NCI-H345 treated with DMSO at 0.1 percent for 48 hours (cell line): ENCODE data around the gene CAMK2G.
A peak's percentile ranks its signal among the peaks of the same experiment; 100 is the strongest.

Experiments
- DNase-seq: peaks from one replicate; lab custom pipeline; 2025; ENCODE audit not compliant: unreplicated experiment; lab: John Stamatoyannopoulos, UW

CAMK2G gene

DNA sequence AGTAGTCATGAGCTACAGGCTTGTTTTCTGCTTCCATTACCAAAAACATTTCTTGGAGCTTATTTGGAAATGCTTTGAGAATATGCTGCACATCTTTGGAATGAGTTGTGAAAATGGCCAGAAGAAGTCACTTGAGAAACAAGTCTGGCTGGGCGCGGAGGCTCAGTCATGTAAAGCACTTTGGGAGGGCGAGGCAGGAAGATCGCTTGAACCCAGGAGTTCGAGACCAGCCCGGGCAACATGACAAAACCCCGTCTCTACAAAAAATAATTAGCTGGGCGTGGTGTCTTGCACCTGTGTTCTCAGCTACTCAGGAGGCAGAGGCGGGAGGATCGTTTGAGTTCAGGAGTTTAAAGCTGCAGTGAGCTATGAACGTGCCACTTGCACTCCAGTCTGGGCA lies 93.4 kb downstream of the CAMK2G start:
- no peak for DNase-seq

DNA sequence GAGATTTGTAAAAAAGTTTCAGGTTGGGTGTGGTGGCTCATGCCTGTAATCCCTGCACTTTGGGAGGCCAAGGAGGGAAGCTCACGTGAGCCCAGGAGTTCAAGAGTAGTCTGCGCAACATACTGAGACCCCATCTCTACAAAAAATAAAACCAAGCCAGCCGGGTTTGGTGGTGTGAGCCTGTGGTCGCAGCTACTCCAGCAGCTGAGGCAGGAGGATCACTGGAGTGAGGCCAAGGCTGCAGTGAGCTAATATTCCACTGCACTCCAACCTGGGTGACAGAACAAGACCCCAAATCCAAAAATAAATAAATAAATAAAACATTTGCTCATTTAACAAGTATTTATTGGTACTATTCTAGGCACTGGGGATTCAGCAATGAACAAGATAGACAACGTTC lies 94.1 kb downstream of the CAMK2G start:
- no peak for DNase-seq

DNA sequence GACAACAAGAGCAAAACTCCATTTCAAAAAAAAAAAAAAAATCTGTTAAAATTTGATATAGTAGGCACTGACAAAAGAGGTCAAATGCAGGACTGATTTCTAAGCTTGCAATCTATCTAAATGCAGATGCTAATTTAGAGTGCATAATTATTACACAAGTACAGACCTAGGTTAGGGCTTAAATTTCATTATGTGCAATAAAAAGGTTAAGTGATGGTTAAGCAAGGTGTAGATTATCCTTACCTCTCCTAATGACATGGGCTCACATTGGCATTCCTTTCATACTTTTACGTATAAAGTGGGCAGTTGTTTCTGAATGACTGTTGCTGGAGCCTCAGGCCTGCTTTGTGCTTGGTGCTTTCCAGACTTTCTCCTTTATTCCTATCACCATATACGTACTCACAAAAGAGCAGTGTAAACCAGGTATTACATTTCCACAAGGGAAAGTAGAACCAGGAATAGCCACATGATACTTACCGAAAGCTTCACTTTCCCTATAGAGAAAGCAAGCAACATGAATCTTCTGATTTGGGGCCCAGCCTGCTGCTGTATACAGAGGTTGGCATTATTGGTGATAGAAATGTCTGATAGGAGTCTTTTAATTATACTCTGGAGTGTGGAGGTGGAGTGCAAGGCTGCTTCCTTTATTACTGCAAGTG lies 94.7 kb downstream of the CAMK2G start:
- DNase-seq: no peak

DNA sequence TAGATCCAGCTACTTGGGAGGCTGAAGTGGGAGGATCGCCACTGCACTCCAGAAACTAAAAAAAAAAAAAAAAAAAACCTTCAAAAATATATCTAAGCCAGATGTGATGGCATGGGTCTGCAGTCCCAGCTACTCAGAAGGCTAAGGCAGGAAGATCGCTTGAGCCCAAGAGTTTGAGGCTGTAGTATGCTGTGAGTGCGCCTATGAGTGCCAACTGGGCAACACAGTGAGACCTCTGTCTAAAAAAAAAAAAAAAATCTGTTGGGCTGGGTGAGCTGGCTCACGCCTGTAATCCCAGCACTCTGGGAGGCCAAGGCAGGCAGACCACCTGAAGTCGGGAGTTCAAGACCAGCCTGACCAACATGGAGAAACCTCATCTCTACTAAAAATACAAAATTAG lies 95.3 kb downstream of the CAMK2G start:
- no peak for DNase-seq

DNA sequence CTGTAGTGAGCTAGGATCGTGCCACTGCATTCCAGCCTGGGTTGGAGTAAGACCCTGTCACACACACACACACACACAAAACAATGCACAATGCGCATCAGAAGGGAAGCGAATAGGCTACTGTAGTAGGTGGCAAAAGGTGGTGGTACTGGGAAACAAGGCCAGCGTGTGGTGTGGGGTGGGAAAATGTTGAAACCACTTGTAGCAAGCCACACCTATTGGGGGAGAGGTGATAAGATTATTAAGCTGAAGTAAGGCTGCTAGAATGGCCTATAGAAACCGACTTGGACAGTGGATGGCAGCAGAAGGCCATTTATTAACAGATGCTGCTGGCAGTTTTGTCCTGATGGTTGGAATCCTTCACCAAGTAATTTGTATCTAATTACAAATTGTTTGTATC lies 99.7 kb downstream of the CAMK2G start:
- DNase-seq: no peak

DNA sequence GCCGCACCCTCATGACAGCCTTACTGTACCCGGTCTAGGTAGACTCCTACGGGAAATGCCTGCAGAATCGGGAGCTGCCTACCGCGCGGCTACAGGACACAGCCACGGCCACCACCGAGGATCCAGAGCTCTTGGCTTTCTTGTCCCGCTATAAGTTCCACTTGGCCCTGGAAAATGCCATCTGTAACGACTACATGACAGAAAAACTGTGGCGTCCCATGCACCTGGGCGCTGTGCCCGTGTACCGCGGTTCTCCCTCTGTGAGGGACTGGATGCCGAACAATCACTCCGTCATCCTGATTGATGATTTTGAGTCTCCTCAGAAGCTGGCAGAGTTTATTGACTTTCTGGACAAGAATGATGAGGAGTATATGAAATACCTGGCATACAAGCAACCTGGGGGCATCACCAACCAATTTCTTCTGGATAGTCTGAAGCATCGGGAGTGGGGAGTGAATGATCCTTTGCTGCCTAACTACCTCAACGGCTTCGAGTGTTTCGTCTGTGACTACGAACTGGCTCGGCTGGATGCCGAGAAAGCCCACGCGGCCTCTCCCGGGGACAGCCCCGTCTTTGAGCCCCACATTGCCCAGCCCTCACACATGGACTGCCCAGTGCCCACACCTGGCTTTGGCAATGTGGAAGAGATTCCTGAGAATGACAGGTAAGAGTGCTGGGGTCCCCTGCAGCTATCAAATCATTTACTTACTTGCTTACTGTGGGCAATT lies 101.0 kb downstream of the CAMK2G start:
- DNase-seq: no peak

DNA sequence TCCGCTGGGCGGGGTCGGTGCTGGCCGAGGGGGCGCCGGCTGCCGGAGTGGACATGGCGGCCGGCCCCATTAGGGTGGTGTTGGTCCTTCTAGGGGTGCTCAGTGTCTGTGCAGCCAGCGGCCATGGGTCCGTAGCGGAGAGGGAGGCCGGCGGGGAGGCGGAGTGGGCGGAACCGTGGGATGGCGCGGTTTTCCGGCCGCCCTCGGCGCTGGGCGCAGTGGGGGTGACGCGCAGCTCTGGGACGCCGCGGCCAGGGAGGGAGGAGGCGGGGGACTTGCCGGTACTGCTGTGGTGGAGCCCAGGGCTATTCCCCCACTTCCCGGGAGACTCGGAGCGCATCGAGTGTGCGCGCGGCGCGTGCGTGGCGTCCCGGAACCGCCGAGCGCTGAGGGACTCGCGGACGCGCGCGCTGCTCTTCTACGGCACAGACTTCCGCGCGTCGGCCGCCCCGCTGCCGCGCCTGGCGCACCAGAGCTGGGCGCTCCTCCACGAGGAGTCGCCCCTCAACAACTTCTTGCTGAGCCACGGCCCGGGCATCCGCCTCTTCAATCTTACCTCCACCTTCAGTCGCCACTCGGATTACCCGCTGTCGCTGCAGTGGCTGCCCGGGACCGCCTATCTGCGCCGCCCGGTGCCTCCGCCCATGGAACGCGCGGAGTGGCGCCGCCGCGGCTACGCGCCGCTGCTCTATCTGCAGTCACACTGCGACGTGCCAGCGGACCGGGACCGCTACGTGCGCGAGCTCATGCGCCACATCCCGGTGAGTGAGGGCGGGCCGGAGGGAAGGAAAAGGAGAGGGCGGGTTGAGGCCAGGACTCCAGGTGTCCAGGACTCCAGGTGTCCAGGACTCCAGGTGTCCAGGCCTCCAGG lies 101.8 kb downstream of the CAMK2G start:
- no peak for DNase-seq

DNA sequence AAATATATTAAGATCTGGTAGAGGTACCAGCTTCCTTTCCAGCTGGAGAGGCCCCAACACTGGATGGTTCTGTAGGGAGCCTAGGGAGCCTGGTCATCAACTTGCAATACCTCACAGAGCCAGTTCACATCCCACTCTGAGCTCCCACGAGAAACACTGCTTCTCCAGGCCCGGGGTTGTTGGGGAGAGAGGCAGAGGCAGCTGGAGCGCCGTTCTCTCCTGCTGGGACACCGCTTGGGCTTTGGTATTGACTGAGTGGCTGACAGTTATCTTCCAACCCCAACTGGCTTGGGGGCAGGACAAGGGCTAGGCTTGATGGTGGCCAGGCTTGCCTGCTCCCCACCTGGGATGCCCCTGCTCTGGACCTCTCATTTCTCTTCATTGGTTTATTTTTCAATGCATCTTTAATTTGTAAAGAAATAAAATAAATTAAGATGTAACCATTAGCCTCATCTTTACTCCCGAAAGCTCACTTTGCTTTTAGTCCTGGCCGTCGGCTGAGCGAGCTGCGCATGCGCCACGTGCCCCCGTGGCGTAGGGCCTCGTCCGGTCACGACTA lies 102.6 kb downstream of the CAMK2G start:
- DNase-seq: no peak

DNA sequence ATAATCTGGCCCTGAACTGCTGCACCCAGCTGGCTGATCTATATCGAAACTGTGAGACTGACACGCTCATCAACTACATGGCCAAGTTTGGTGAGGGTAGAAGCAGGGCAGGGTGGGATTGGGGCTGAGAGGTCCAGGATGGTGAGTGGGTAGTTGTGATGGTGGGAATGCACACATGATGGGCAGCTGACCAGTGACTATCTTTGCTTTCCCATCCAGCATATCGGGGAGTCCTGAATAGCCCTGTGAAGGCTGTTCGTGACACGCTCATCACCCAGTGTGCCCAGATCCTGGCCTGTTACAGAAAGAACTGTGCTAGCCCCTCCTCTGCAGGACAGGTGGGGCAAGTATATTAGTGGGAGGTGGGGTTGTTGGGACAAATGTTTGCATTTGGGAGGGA lies 105.0 kb downstream of the CAMK2G start:
- DNase-seq: no peak

DNA sequence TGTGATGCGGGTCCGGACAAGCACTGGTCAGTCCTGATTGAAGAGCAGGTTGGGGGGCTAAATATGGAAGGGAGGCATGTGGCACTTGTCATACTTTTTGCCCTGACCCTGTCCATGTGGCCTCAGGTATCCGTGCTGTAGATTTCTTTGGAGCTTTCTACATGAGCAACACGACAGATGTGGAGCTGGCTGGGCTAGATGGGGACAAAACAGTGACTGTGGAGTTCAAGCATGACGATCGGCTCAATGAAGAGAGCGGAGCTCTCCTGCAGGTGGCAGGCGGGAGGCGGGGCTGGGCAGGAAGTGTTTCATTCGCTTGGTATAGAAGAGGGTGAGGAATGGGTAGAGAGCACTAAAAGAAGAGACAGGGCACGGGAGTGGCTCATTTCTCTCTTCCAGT lies 105.5 kb downstream of the CAMK2G start:
- DNase-seq: peak; percentile 20

DNA sequence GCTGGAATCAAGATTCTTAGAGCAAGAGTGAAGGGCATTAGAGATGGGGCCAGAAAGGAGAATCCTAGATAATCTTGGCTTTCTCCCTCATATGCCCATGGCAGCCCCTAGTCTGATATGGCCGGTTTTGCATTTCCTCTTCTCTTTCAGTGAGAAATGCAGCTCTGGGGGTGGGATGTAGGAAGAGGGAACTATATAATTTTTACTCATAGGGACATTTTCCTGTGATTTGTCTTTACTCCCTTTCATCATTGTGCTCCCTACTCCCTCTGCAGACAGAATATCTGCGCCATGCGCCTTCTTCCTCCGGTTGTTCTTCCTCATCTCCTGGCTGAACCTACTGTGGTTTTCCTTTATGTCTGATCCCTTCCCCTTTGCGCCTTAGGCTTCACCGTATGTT lies 109.3 kb downstream of the CAMK2G start:
- DNase-seq: no peak

DNA sequence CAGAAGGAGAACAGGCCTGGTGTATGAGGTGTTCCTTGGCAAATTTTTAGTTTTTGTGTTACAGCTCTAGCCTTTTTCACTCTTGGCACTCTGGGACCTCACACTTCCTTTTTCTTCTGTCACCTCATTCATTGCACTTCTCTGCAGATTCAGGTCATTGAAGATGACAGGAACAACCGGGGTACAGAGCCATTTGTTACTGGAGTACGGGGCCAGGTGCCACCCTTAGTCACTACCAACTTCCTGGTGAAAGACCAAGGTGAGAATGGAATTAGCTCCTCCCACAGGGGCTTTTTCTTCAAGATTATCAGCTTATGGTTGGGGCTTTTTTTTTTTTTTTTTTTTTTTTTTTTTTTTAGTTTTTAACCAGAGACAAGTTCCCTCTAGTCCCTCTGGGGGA lies 111.0 kb downstream of the CAMK2G start:
- DNase-seq: no peak

DNA sequence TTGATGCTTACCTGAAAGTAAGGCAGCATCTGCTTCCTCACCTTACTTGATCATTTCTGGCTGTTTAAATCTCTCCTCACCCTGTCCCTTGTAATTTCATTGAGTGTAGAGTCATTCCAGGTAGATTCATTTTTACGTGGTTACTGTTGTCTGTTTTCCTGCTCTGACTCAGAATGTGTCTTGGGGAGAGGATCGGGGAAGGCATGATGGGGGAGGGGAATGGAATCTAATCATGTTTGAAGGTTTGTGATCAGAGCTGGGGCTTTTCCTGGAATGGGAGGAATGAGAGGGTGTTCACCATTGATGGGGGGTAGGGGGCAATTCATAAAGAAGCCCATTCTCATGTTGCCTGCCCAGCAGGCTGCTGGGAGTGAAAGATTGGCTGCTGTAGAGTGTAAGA lies 111.4 kb downstream of the CAMK2G start:
- no peak for DNase-seq
